ENCODE data around the gene HCRTR2.
"Not testable (repeated sequence)": the region's sequence is repeated elsewhere in the genome, so short reads cannot be mapped to it uniquely, and the experiment has no call there.

The HCRTR2 gene

DNA sequence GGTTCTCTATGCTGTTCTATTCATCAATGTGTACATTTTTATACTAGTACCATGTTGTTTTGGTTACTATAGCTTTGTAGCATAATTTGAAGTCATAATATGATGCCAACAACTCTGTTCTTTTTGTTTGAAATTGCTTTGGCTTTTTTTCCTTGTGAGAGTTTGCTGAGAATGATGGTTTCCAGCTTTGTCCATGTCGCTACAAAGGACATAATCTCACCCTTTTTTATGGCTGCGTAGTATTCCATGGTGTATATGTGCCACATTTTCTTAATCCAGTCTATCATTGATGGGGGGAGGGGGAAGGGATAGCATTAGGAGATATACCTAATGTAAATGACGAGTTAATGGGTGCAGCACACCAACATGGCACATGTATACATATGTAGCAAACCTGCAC is 122.9 kb downstream of the HCRTR2 start:
- DNase-seq; intact Hi-C loops (cut with DNase I): not testable (repeated sequence)

- intact Hi-C loops (cut with DNase I) = no loop called here
- no peak for DNase-seq
These were observed 125.1 kb downstream of the HCRTR2 start for GRCh38 chr6:55299286-55299985.

DNA sequence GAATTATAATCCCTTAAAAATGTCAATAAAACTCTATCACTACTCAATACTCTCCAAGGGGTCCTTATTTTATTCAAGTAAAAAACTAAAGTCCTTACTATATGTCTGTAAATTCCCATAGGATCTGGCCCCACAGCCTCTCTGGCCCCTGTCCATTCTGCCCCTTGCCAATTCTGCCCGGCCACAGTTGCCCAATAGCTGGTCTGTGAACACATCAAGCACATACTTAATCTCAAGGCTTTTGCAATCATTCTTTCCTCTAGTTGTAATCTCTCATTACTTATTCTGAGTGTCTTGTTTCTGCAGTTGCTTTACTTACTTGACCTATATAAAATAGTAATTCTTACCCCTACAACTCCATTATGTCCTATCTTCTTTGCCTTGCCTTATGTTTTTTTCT is 130.4 kb downstream of the HCRTR2 start:
- DNase-seq = no peak
- intact Hi-C loops (cut with DNase I) = no loop called here

- intact Hi-C loops (cut with DNase I) = no loop called here
- no peak for DNase-seq
These were observed 145.8 kb downstream of the HCRTR2 start for GRCh38 chr6:55319961-55320695.

- no peak for DNase-seq
- intact Hi-C loops (cut with DNase I) = no loop called here
These were observed 146.4 kb downstream of the HCRTR2 start for GRCh38 chr6:55320696-55321086.

DNA sequence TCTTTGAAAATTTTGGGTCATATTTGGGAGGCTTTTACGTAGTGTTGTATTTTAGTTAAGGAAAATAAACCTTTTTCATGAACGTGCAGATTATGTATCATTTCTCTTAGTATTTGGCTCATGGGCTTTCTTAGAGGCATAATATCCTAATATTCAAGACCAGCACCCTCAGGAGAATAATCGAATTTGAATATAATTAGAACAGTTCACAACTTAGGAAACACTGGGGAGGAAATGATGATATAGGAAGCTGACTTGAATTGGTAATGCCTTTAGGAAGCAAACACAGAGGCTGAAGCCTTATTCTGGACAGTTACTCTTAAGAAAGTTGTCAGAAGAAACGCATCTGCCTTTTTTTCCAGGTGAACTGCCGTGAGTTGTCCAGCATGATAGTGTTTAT is 152.9 kb downstream of the HCRTR2 start, which contains the start of gene GFRAL:
TSS of gene GFRAL (plus strand) at position 301 of the 400 bp plus-strand sequence. CDS start at position 387, 86 bp downstream.
- DNase-seq = no peak
- intact Hi-C loops (cut with DNase I) = no loop called here

Data from head of caudate nucleus (tissue), 42 donors.